Lung (tissue), 12 donors: ENCODE results near the gene BIRC5. TPM values are rescaled to one million over a fixed set of nuclear protein-coding genes. Genes with fewer than 3 reads are reported as not detected.
A peak's percentile ranks its signal among the peaks of the same experiment; 100 is the strongest.

Source experiments
- ATAC-seq: fragments of 200-7000 bp; cut with Tn5 transposase; one replicate; pipeline ENCODE4 v1.9.1; 2020; ENCODE audit warnings: moderate number of reproducible peaks; ENCODE audit not compliant: insufficient read depth, low FRiP score
- DNase-seq, 3 donors: peaks; one replicate each; pipeline ENCODE4 v3.0.0-alpha.2; 2013 to 2017
- H3K27ac ChIP-seq, 2 donors: one replicate each; pipeline ENCODE4 v1.5.1; 2013; ENCODE audit warnings: mild to moderate bottlenecking in 2 of 2, moderate library complexity in 2 of 2, control low read depth in 1 of 2, inconsistent platforms in 1 of 2, low read depth in 1 of 2, low read length in 1 of 2
- H3K27me3 ChIP-seq, 3 donors: one replicate each; pipeline ENCODE4 v1.5.1; 2013; ENCODE audit warnings: low read length in 2 of 3; ENCODE audit not compliant: control insufficient read depth in 3 of 3, insufficient read depth in 3 of 3
- H3K36me3 ChIP-seq, 4 donors: one replicate each; pipeline ENCODE4 v1.5.1; 2013; ENCODE audit warnings: low read length in 4 of 4, mild to moderate bottlenecking in 1 of 4, moderate library complexity in 1 of 4; ENCODE audit not compliant: control insufficient read depth in 4 of 4, insufficient read depth in 4 of 4
- H3K4me1 ChIP-seq, 5 donors: one replicate each; pipeline ENCODE4 v1.5.1; 2013; ENCODE audit warnings: low read length in 5 of 5, mild to moderate bottlenecking in 2 of 5, moderate library complexity in 1 of 5; ENCODE audit not compliant: control insufficient read depth in 5 of 5, insufficient read depth in 5 of 5
- H3K4me3 ChIP-seq: one replicate; pipeline ENCODE4 v1.5.1; 2013; ENCODE audit warnings: mild to moderate bottlenecking, control low read depth, moderate library complexity
- H3K9ac ChIP-seq, 2 donors: one replicate each; pipeline ENCODE4 v1.5.1; 2013; ENCODE audit warnings: low read length in 2 of 2, control low read depth in 1 of 2; ENCODE audit not compliant: insufficient read depth in 1 of 2
- H3K9me3 ChIP-seq, 4 donors: one replicate each; pipeline ENCODE4 v1.5.1; 2013; ENCODE audit warnings: low read length in 3 of 4, mild to moderate bottlenecking in 1 of 4, moderate library complexity in 1 of 4; ENCODE audit not compliant: control insufficient read depth in 4 of 4, insufficient read depth in 3 of 4
- WGBS, 2 donors: extraction: QIAGEN DNeasy Blood & Tissue Kit; methylation state at CpG; one replicate each; pipeline ENCODE4 v1.1.7; 2013; 5-methylcytosine and 5-hydroxymethylcytosine counted together
- polyA plus RNA-seq, 2 donors: library from polyadenylated mRNA; stranded (reverse); fragments of 200-250 nt; gene quantifications; one replicate each; pipeline ENCODE4 v1.2.1, GENCODE V29; 2013
- total RNA-seq, 2 donors: library from RNA; depleted of rRNA in 1 of 2; stranded (reverse); fragments of >200 nt in 1 of 2; gene quantifications; one replicate each; pipeline ENCODE4 v1.2.1, GENCODE V29; 2014 to 2021
- TF ChIP-seq, protein P1 (sequence below): IDR thresholded peaks from 2 replicates; pipeline ENCODE4 v1.5.1; 2012; ENCODE audit warnings: mild to moderate bottlenecking; ENCODE audit errors: control extremely low read depth, extremely low read depth
- donor health status: control.
- donor health status: control.
- donor health status: Bipolar disorder and iron deficiency.
- donor health status: healthy.
- donor health status: DM: yes; HTN: yes; CAD: no.

BIRC5 gene
- total and polyA plus RNA-seq, 4 donors: 1.1 to 11.2 (median 2.4) TPM

DNA sequence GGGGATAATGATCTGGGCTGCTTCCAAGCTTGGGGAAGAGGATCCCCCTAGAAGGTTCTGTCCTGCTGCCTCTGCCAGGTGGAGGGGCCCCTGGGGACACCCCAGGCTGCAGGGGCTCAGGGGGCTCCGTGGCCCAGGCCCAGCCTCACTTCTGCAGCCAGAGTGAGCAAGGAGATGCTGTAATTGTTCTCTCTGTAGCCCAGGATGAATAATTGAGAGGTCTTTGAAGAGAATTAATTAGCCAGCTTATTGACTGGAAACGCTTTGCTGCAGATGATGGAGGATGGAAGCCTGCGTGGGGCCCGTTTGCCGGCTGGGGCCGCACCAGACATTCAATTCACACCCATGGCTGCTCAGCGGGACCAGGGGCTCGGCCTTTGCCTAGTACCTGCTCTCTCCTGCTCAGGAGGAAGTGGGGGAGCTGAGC lies 55.9 kb downstream of the BIRC5 start:
- no peaks in the 10 kb centered on the region for H3K36me3 ChIP-seq
- no peak overlapping the region for H3K4me3 ChIP-seq
- H3K27ac ChIP-seq: no peak overlapping the region
- H3K9me3 ChIP-seq: no peaks in the 10 kb centered on the region
- TF ChIP-seq, protein P1, sequence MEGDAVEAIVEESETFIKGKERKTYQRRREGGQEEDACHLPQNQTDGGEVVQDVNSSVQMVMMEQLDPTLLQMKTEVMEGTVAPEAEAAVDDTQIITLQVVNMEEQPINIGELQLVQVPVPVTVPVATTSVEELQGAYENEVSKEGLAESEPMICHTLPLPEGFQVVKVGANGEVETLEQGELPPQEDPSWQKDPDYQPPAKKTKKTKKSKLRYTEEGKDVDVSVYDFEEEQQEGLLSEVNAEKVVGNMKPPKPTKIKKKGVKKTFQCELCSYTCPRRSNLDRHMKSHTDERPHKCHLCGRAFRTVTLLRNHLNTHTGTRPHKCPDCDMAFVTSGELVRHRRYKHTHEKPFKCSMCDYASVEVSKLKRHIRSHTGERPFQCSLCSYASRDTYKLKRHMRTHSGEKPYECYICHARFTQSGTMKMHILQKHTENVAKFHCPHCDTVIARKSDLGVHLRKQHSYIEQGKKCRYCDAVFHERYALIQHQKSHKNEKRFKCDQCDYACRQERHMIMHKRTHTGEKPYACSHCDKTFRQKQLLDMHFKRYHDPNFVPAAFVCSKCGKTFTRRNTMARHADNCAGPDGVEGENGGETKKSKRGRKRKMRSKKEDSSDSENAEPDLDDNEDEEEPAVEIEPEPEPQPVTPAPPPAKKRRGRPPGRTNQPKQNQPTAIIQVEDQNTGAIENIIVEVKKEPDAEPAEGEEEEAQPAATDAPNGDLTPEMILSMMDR: no peak
- WGBS, 2 donors: 85 to 89% methylated on average over 8 of the region's 8 CpGs
- no peak overlapping the region for H3K9ac ChIP-seq
- DNase-seq: peak in 1 of 3 donors; percentile 10
- no peak for ATAC-seq
- H3K4me1 ChIP-seq: peaks cover 0 to 48% (median 26%) of the 10 kb centered on the region in 5 donors
- H3K27me3 ChIP-seq: no peaks in the 10 kb centered on the region

DNA sequence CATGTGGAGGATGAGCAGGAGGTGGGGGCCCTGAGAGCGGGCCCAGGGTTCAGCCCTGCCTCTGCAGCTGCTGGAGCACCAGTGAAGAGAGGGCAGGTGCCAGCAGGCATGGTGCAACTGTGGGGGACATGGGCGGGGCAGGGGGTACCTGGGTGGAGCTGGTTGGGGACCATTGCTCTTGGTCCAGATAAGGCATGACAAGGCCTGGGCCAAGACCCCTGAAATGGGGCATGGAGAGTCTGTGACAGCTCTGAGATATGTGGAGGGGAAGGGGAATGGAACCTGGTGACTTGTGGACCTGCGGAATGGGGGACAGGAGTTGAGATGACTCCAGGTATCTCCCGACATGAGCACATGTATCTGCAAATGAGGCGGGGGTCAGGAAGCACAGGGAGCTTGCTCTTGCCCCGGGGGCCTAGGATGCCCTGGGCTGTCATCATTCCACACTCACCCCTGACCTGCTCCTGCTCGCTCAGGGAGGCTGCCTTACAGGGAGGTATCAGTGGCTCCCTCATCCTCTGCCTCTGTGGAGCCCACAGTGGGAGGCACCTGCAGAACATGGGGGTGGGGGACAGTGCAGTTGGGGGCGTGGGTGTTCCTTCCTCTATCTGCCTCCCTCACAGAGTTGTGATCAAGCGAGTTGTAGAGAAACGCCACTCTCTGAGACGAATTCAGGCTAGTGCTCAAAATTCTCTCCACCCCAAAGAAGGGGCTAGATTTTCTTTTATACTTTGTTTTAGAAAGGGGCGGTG lies 57.5 kb downstream of the BIRC5 start:
- DNase-seq: peak in 1 of 3 donors; percentile 4
- H3K4me1 ChIP-seq: peaks cover 0 to 48% (median 22%) of the 10 kb centered on the region in 5 donors
- no peak overlapping the region for H3K9ac ChIP-seq

DNA sequence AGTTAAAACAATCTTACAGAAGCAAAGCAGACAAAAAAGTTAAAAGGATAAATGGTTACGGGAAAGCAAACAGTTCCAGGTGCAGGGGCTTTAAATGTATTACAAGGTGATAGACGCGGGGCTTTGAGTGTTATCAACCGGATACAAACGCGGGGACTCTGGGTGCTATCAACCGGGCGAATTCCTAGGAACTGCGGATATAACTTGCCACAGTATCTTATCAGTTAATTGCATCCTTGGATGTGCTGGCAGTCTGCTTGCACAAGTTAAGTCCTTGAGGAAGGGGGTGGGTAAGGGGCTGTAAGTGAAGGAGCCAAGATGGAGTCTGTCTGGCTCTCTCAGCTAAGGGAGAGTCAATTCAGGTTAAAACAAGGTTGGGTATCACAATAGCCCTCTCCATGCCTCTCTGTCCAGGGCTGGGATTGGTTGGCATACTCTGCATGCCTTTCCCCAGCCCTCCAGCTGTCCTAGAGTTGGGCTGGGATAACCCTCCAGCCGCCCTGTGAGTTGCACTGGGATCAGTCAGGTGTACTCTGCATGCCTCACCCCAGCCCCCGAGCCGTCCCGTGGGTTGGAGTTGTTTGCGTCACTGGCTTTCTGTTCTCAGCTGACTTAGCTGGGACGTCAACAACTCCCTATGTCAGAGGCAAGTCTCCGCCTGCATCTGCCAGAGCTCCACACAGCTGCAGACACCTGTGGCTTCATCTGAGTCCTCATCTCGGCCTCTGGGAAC lies 58.3 kb downstream of the BIRC5 start:
- Histone ChIP-seq H3K9ac (peak overlapping the region in 1 of 2 donors; percentile 69), H3K9me3 (no peaks in the 10 kb centered on the region), H3K27me3 (no peaks in the 10 kb centered on the region), H3K27ac (peak overlapping the region in 1 of 2 donors; percentile 64), H3K36me3 (no peaks in the 10 kb centered on the region), H3K4me3 (no peak overlapping the region), H3K4me1 (peaks cover 0 to 43% (median 22%) of the 10 kb centered on the region in 5 donors)
- TF ChIP-seq, protein P1: no peak
- DNase-seq (peak; percentile 73 to 83 (median 79)), ATAC-seq (peak; percentile 72)
- WGBS, 2 donors: 19 to 26% methylated on average over 17 of the region's 17 CpGs

More for the DNA sequence above, 57.5 kb downstream of the BIRC5 start:
- no peak overlapping the region for H3K4me3 ChIP-seq
- H3K27me3 ChIP-seq: no peaks in the 10 kb centered on the region
- 51 to 66% methylated on average over 12 of the region's 12 CpGs for WGBS, 2 donors
- H3K9me3 ChIP-seq: no peaks in the 10 kb centered on the region
- H3K27ac ChIP-seq: no peak overlapping the region
- H3K36me3 ChIP-seq: no peaks in the 10 kb centered on the region
- ATAC-seq: no peak
- TF ChIP-seq, protein P1: no peak
